Measurements from ENCODE around the gene KLHL1. TPM values are rescaled to one million over a fixed set of nuclear protein-coding genes. Genes with fewer than 3 reads are reported as not detected.

The KLHL1 gene
- polyA plus RNA-seq, 3 donors: not detected

DNA sequence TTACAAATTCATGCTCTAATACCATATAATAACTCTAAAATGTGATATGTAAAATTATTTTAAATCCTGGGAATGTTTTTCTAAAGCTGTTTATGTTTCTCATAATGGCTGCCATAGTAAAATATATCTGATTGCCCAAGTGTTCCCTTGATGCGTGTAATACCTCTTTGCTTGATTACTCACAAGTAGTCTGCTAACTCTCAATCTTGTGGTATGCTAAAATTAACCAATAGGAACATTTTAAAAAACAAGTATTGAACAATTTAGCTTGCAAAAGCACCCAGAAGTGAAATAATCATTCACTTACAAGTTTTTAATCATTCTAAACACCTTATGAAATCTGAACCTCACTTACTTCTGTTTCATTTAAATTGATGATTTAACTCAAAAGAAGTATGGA lies 386.6 kb downstream of the KLHL1 start:
- H3K27me3 Mint-ChIP-seq (ENCODE audit: low read depth in 3 of 3): no peaks in the 10 kb centered on the region
- no CpG with 5 or more reads among the region's 1 CpG for WGBS (ENCODE audit: insufficient coverage)
- no peak overlapping the region for H2AFZ ChIP-seq (ENCODE audit: insufficient read depth, low read depth, low read length, poor library complexity, severe bottlenecking)
- H3K27ac ChIP-seq (ENCODE audit: low read depth in 1 of 2, low read length in 2 of 2): no peak overlapping the region
- no peak overlapping the region for H3K27ac Mint-ChIP-seq
- no peaks in the 10 kb centered on the region for H3K36me3 Mint-ChIP-seq
- DNase-seq: no peak
- H3K4me2 ChIP-seq (replicated peaks; ENCODE audit: extremely low read depth, low read length, poor library complexity, severe bottlenecking): no peak overlapping the region
- no peaks in the 10 kb centered on the region for H3K4me1 ChIP-seq (ENCODE audit: control insufficient read depth in 1 of 2, insufficient read depth in 2 of 2, low read length in 2 of 2)
- peaks cover 0 to 7% (median 2%) of the 10 kb centered on the region in 7 donors for H3K9me3 Mint-ChIP-seq
- no peaks in the 10 kb centered on the region for H3K79me2 ChIP-seq (ENCODE audit: insufficient read depth, low read length)
- no peaks in the 10 kb centered on the region for H3K4me1 Mint-ChIP-seq
- H4K20me1 ChIP-seq (ENCODE audit: insufficient read depth, low read length): no peaks in the 10 kb centered on the region
- TF ChIP-seq, protein P1, sequence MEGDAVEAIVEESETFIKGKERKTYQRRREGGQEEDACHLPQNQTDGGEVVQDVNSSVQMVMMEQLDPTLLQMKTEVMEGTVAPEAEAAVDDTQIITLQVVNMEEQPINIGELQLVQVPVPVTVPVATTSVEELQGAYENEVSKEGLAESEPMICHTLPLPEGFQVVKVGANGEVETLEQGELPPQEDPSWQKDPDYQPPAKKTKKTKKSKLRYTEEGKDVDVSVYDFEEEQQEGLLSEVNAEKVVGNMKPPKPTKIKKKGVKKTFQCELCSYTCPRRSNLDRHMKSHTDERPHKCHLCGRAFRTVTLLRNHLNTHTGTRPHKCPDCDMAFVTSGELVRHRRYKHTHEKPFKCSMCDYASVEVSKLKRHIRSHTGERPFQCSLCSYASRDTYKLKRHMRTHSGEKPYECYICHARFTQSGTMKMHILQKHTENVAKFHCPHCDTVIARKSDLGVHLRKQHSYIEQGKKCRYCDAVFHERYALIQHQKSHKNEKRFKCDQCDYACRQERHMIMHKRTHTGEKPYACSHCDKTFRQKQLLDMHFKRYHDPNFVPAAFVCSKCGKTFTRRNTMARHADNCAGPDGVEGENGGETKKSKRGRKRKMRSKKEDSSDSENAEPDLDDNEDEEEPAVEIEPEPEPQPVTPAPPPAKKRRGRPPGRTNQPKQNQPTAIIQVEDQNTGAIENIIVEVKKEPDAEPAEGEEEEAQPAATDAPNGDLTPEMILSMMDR (IDR thresholded peaks at IDR 0.05): no peak
- H3K4me3 Mint-ChIP-seq: no peak overlapping the region
- intact Hi-C loops (cut with micrococcal nuclease): no loop called here
- no peak overlapping the region for H3K4me3 ChIP-seq (replicated peaks in 1 of 3; ENCODE audit: low read depth in 2 of 3, low read length in 3 of 3)
- H3K27me3 ChIP-seq (ENCODE audit: control insufficient read depth in 2 of 2, insufficient read depth in 2 of 2, low read length in 2 of 2): no peaks in the 10 kb centered on the region
- no peaks in the 10 kb centered on the region for H3K36me3 ChIP-seq (replicated peaks in 1 of 2; ENCODE audit: control insufficient read depth in 1 of 2, insufficient read depth in 2 of 2, low read length in 2 of 2)
- no peak overlapping the region for H3K9ac ChIP-seq (ENCODE audit: insufficient read depth, low read length, poor library complexity, severe bottlenecking)
- peaks cover 0 to 5% of the 10 kb centered on the region in 2 donors for H3K9me3 ChIP-seq (replicated peaks in 1 of 2; ENCODE audit: control insufficient read depth in 1 of 2, insufficient read depth in 1 of 2, low read length in 2 of 2)

DNA sequence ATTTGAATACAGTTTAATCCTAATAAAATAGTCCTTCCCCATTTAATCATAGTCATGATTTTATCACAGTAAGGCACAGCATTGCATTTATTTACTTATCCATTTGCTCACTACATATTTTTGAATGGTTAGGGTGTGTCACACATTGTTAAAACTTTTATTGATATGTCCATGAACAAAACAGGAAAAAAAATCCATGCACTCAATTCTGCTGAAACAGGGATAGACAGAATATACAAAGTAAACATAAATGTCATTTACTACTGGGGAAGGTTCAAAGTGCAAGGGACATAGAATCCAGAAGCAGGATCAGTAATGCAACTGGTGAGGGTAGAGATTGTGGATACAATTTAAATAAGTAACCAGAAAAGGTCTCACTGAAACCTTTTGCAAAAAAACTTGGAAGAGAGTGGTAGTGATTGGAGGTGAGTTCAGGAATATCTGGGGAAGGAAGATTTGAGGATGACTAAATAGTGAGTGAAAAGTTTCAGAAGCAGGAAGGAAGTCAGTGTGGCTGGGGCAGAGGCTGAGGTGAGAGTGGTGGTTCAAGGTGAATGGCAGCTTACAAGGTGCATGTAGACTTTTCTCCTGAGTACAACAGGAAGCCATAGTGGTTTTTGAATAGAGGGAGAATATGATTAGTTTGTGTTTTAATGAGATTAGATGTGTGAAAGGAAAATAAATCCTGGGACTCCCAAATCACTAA lies 387.8 kb downstream of the KLHL1 start:
- intact Hi-C loops (cut with micrococcal nuclease): no loop called here
- no peaks in the 10 kb centered on the region for H3K27me3 Mint-ChIP-seq (ENCODE audit: low read depth in 3 of 3)
- peaks cover under 1 to 5% (median 2%) of the 10 kb centered on the region in 7 donors for H3K9me3 Mint-ChIP-seq

More for the DNA sequence above, 387.8 kb downstream of the KLHL1 start:
- Histone ChIP-seq H3K36me3 (replicated peaks in 1 of 2; ENCODE audit: control insufficient read depth in 1 of 2, insufficient read depth in 2 of 2, low read length in 2 of 2) (no peaks in the 10 kb centered on the region), H3K27me3 (ENCODE audit: control insufficient read depth in 2 of 2, insufficient read depth in 2 of 2, low read length in 2 of 2) (no peaks in the 10 kb centered on the region), H3K4me1 (ENCODE audit: control insufficient read depth in 1 of 2, insufficient read depth in 2 of 2, low read length in 2 of 2) (no peaks in the 10 kb centered on the region), H3K4me2 (replicated peaks; ENCODE audit: extremely low read depth, low read length, poor library complexity, severe bottlenecking) (no peak overlapping the region), H2AFZ (ENCODE audit: insufficient read depth, low read depth, low read length, poor library complexity, severe bottlenecking) (no peak overlapping the region), H3K27ac (ENCODE audit: low read depth in 1 of 2, low read length in 2 of 2) (no peak overlapping the region), H3K79me2 (ENCODE audit: insufficient read depth, low read length) (no peaks in the 10 kb centered on the region), H3K9me3 (replicated peaks in 1 of 2; ENCODE audit: control insufficient read depth in 1 of 2, insufficient read depth in 1 of 2, low read length in 2 of 2) (peaks cover 0 to 5% of the 10 kb centered on the region in 2 donors), H4K20me1 (ENCODE audit: insufficient read depth, low read length) (no peaks in the 10 kb centered on the region), H3K4me3 (replicated peaks in 1 of 3; ENCODE audit: low read depth in 2 of 3, low read length in 3 of 3) (no peak overlapping the region), H3K9ac (ENCODE audit: insufficient read depth, low read length, poor library complexity, severe bottlenecking) (no peak overlapping the region)
- TF ChIP-seq, protein P1 (IDR thresholded peaks at IDR 0.05): no peak
- no peaks in the 10 kb centered on the region for H3K36me3 Mint-ChIP-seq
- no peak overlapping the region for H3K27ac Mint-ChIP-seq
- H3K4me3 Mint-ChIP-seq: no peak overlapping the region
- no peaks in the 10 kb centered on the region for H3K4me1 Mint-ChIP-seq
- no peak for DNase-seq
